ENCODE measurements around the gene TPCN2.

DNA sequence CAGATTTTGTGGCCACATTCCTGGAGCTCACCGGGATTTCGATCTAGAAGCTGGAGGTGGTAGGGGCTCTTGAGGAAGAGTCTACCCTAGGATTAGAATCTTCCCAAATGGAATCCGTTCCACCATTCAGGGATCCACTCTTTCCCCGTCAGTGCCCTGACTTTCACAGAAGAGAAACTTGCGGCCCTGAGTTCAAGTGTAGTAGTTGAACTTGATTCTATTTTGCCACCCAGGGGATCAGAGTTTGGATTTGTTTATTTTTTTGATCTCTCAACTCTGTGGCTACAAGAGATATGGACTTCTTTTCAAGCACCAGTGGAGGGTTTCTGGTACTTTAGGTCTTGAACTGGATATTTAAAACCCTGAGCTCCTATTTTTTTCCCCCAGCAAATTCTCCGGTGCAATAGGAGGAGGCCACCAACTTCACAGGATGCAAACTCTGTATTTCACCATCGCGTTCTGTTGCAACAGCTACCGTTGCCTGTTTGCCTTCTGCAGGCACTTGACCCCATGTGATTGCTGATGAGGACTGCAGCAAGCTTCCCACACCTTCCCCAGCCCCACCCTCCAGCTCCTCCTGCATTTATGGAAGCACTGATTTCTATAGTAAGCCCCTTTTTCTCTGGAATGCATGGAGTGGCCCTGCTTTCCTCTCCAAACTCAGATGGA is 20.9 kb upstream of the TPCN2 start:
- TF ChIP-seq, protein P1, sequence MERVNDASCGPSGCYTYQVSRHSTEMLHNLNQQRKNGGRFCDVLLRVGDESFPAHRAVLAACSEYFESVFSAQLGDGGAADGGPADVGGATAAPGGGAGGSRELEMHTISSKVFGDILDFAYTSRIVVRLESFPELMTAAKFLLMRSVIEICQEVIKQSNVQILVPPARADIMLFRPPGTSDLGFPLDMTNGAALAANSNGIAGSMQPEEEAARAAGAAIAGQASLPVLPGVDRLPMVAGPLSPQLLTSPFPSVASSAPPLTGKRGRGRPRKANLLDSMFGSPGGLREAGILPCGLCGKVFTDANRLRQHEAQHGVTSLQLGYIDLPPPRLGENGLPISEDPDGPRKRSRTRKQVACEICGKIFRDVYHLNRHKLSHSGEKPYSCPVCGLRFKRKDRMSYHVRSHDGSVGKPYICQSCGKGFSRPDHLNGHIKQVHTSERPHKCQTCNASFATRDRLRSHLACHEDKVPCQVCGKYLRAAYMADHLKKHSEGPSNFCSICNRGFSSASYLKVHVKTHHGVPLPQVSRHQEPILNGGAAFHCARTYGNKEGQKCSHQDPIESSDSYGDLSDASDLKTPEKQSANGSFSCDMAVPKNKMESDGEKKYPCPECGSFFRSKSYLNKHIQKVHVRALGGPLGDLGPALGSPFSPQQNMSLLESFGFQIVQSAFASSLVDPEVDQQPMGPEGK (CRISPR knock-in tag; IDR thresholded peaks at IDR 0.05; ENCODE audit: borderline replicate concordance), result no peak
- TF ChIP-seq OSR1 (CRISPR knock-in tag; IDR thresholded peaks at IDR 0.05), result no peak
- no peak for TF ChIP-seq TOX (CRISPR knock-in tag; IDR thresholded peaks at IDR 0.05; ENCODE audit: borderline replicate concordance)
- TF ChIP-seq SNAI2 (CRISPR knock-in tag; IDR thresholded peaks at IDR 0.05), result no peak
- TF ChIP-seq ZNF565 (CRISPR knock-in tag; conservative IDR thresholded peaks at IDR 0.05; ENCODE audit: low read depth), result no peak
- TF ChIP-seq, protein P2, sequence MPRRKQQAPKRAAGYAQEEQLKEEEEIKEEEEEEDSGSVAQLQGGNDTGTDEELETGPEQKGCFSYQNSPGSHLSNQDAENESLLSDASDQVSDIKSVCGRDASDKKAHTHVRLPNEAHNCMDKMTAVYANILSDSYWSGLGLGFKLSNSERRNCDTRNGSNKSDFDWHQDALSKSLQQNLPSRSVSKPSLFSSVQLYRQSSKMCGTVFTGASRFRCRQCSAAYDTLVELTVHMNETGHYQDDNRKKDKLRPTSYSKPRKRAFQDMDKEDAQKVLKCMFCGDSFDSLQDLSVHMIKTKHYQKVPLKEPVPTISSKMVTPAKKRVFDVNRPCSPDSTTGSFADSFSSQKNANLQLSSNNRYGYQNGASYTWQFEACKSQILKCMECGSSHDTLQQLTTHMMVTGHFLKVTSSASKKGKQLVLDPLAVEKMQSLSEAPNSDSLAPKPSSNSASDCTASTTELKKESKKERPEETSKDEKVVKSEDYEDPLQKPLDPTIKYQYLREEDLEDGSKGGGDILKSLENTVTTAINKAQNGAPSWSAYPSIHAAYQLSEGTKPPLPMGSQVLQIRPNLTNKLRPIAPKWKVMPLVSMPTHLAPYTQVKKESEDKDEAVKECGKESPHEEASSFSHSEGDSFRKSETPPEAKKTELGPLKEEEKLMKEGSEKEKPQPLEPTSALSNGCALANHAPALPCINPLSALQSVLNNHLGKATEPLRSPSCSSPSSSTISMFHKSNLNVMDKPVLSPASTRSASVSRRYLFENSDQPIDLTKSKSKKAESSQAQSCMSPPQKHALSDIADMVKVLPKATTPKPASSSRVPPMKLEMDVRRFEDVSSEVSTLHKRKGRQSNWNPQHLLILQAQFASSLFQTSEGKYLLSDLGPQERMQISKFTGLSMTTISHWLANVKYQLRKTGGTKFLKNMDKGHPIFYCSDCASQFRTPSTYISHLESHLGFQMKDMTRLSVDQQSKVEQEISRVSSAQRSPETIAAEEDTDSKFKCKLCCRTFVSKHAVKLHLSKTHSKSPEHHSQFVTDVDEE (CRISPR knock-in tag; IDR thresholded peaks at IDR 0.05), result no peak
- no peak for TF ChIP-seq ZFP3 (CRISPR knock-in tag; IDR thresholded peaks at IDR 0.05)
- no peak for TF ChIP-seq ARNTL (CRISPR knock-in tag; IDR thresholded peaks at IDR 0.05; ENCODE audit: borderline replicate concordance, low read depth)
- TF ChIP-seq CSDC2 (CRISPR knock-in tag; IDR thresholded peaks at IDR 0.05), result no peak
- no peak for TF ChIP-seq BACH2 (CRISPR knock-in tag; IDR thresholded peaks at IDR 0.05; ENCODE audit: borderline replicate concordance)
- TF ChIP-seq ZFP30 (CRISPR knock-in tag; IDR thresholded peaks at IDR 0.05), result no peak
- no peak for TF ChIP-seq PPARA (CRISPR knock-in tag; IDR thresholded peaks at IDR 0.05; ENCODE audit: borderline replicate concordance)
